Astrocyte of the cerebellum (primary cell): ENCODE data around the gene ZCCHC17.

Experiments used
- DNase-seq: peaks from one replicate; pipeline ENCODE4 v3.0.0-alpha.2; 2011; ENCODE audit warnings: low read depth
- H3K4me3 ChIP-seq: 2 replicates; pipeline ENCODE4 v1.5.1; 2011; ENCODE audit warnings: mild to moderate bottlenecking, low read depth, low read length, moderate library complexity
- in situ Hi-C: cut with HindIII; loops from 2 replicates; pipeline ENCODE4 v1.10.0; 2017; ENCODE audit warnings: low sequenced_read_pairs
- TF ChIP-seq, protein P1 (sequence below): IDR thresholded peaks from 2 replicates; pipeline ENCODE4 v1.5.1; 2012; ENCODE audit warnings: low read length, low read depth, moderate library complexity, mild to moderate bottlenecking; ENCODE audit errors: missing control alignments

Gene ZCCHC17

GRCh38 chr1:31364561-31365250 lies 67.9 kb downstream of the ZCCHC17 start:
- DNase-seq, result peak; percentile 44
- in situ Hi-C loops, result no loop called here
- H3K4me3 ChIP-seq, result no peak overlapping the region
- TF ChIP-seq, protein P1, sequence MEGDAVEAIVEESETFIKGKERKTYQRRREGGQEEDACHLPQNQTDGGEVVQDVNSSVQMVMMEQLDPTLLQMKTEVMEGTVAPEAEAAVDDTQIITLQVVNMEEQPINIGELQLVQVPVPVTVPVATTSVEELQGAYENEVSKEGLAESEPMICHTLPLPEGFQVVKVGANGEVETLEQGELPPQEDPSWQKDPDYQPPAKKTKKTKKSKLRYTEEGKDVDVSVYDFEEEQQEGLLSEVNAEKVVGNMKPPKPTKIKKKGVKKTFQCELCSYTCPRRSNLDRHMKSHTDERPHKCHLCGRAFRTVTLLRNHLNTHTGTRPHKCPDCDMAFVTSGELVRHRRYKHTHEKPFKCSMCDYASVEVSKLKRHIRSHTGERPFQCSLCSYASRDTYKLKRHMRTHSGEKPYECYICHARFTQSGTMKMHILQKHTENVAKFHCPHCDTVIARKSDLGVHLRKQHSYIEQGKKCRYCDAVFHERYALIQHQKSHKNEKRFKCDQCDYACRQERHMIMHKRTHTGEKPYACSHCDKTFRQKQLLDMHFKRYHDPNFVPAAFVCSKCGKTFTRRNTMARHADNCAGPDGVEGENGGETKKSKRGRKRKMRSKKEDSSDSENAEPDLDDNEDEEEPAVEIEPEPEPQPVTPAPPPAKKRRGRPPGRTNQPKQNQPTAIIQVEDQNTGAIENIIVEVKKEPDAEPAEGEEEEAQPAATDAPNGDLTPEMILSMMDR, result no peak

- in situ Hi-C loops, result no loop called here
- DNase-seq, result no peak
These were observed 70.0 kb downstream of the ZCCHC17 start for GRCh38 chr1:31366796-31367195.

GRCh38 chr1:31368611-31369107 lies 71.8 kb downstream of the ZCCHC17 start:
- in situ Hi-C loops, result no loop called here
- DNase-seq, result no peak
- TF ChIP-seq, protein P1, result no peak
- no peak overlapping the region for H3K4me3 ChIP-seq

More at GRCh38 chr1:31366796-31367195, 70.0 kb downstream of the ZCCHC17 start:
- no peak overlapping the region for H3K4me3 ChIP-seq
- TF ChIP-seq, protein P1, result no peak

DNA sequence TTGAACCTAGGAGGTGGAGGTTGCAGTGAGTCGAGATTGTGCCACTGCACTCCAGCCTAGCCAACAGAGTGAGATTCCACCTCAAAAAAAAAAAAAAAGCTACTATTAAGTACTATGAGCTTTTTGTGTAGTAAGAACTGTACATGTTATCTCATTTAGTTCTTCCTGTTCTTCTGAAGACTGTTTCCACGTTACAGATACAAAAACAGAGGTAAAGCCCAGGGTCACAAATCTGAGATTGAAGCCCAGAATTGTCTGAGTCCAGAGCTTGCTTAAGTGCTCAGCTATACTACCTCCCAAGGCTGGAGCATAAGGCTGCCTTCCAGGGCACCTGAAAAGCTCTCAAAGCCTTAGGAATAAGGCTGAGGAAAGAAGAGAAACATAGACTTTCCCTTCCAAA lies 73.2 kb downstream of the ZCCHC17 start:
- in situ Hi-C loops, result no loop called here
- no peak for DNase-seq
- TF ChIP-seq, protein P1, result no peak
- no peak overlapping the region for H3K4me3 ChIP-seq

DNA sequence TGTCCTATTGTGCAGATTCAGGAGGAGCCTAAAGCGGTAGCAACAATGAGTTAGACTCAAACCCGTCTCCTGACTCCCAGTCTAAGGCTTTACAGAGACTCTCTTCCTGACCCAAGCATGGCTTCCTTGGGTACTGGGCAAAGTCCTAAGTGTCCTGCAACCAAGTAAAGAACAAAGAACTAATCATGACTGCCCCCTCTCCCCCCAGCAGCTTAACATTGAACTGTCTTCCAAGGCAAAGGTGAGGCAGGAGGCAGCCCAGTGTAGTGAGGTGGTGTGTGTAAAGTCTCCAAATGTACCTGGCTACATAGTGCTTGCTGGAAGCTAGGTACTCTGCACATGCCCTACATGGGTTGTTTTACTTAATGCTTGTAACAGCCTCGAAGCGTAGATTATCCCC lies 73.7 kb downstream of the ZCCHC17 start:
- no peak for DNase-seq
- TF ChIP-seq, protein P1, result no peak
- in situ Hi-C loops, result no loop called here

GRCh38 chr1:31371121-31371959 lies 74.5 kb downstream of the ZCCHC17 start:
- in situ Hi-C loops, result no loop called here
- TF ChIP-seq, protein P1, result no peak

More for the DNA sequence above, 73.7 kb downstream of the ZCCHC17 start:
- no peak overlapping the region for H3K4me3 ChIP-seq

More at GRCh38 chr1:31371121-31371959, 74.5 kb downstream of the ZCCHC17 start:
- no peak overlapping the region for H3K4me3 ChIP-seq
- no peak for DNase-seq
